ENCODE results near the gene KCNH1.

GRCh38 chr1:210743038-210743437 is 390.9 kb downstream of the KCNH1 start:
- TF ChIP-seq POLR2A (IDR thresholded peaks at IDR 0.05) = no peak
- TF ChIP-seq, protein P1, sequence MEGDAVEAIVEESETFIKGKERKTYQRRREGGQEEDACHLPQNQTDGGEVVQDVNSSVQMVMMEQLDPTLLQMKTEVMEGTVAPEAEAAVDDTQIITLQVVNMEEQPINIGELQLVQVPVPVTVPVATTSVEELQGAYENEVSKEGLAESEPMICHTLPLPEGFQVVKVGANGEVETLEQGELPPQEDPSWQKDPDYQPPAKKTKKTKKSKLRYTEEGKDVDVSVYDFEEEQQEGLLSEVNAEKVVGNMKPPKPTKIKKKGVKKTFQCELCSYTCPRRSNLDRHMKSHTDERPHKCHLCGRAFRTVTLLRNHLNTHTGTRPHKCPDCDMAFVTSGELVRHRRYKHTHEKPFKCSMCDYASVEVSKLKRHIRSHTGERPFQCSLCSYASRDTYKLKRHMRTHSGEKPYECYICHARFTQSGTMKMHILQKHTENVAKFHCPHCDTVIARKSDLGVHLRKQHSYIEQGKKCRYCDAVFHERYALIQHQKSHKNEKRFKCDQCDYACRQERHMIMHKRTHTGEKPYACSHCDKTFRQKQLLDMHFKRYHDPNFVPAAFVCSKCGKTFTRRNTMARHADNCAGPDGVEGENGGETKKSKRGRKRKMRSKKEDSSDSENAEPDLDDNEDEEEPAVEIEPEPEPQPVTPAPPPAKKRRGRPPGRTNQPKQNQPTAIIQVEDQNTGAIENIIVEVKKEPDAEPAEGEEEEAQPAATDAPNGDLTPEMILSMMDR (IDR thresholded peaks at IDR 0.05) = no peak

All from lower leg skin (tissue), 3 donors.